Measurements from ENCODE around the gene KCNQ1OT1.

Gene KCNQ1OT1

GRCh38 chr11:2686360-2687222, 13.2 kb downstream of the KCNQ1OT1 start:
- no peak for DNase-seq (ENCODE audit: low read depth in 2 of 2)

GRCh38 chr11:2685566-2686359, 14.0 kb downstream of the KCNQ1OT1 start:
- DNase-seq (ENCODE audit: low read depth in 2 of 2), result no peak

GRCh38 chr11:2685051-2685450, 14.7 kb downstream of the KCNQ1OT1 start:
- DNase-seq (ENCODE audit: low read depth in 2 of 2), result no peak

- DNase-seq (ENCODE audit: low read depth in 2 of 2), result no peak
Observed at GRCh38 chr11:2684581-2684980, 15.2 kb downstream of the KCNQ1OT1 start.

- no peak for DNase-seq (ENCODE audit: low read depth in 2 of 2)
Observed at GRCh38 chr11:2683806-2684205, 16.0 kb downstream of the KCNQ1OT1 start.

GRCh38 chr11:2681408-2682145, 18.2 kb downstream of the KCNQ1OT1 start:
- no peak for DNase-seq (ENCODE audit: low read depth in 2 of 2)

- DNase-seq (ENCODE audit: low read depth in 2 of 2), result no peak
Observed at GRCh38 chr11:2679011-2679676, 20.6 kb downstream of the KCNQ1OT1 start.

GRCh38 chr11:2678396-2678795, 21.4 kb downstream of the KCNQ1OT1 start:
- no peak for DNase-seq (ENCODE audit: low read depth in 2 of 2)

GRCh38 chr11:2677127-2677526, 22.7 kb downstream of the KCNQ1OT1 start:
- no peak for DNase-seq (ENCODE audit: low read depth in 2 of 2)

- DNase-seq (ENCODE audit: low read depth in 2 of 2), result no peak
Observed at GRCh38 chr11:2675540-2675939, 24.3 kb downstream of the KCNQ1OT1 start.

- DNase-seq (ENCODE audit: low read depth in 2 of 2), result no peak
Observed at GRCh38 chr11:2674658-2675131, 25.1 kb downstream of the KCNQ1OT1 start.

- no peak for DNase-seq (ENCODE audit: low read depth in 2 of 2)
Observed at GRCh38 chr11:2673871-2674471, 25.8 kb downstream of the KCNQ1OT1 start.

- DNase-seq (ENCODE audit: low read depth in 2 of 2), result no peak
Observed at GRCh38 chr11:2673250-2673610, 26.6 kb downstream of the KCNQ1OT1 start.

- no peak for DNase-seq (ENCODE audit: low read depth in 2 of 2)
Observed at GRCh38 chr11:2672553-2673249, 27.1 kb downstream of the KCNQ1OT1 start.

GRCh38 chr11:2671748-2672147, 28.0 kb downstream of the KCNQ1OT1 start:
- no peak for DNase-seq (ENCODE audit: low read depth in 2 of 2)

GRCh38 chr11:2670541-2671100, 29.2 kb downstream of the KCNQ1OT1 start:
- no peak for DNase-seq (ENCODE audit: low read depth in 2 of 2)

GRCh38 chr11:2669634-2670469, 29.9 kb downstream of the KCNQ1OT1 start:
- no peak for DNase-seq (ENCODE audit: low read depth in 2 of 2)

GRCh38 chr11:2668876-2669275, 30.9 kb downstream of the KCNQ1OT1 start:
- DNase-seq (ENCODE audit: low read depth in 2 of 2), result no peak

GRCh38 chr11:2667940-2668339, 31.9 kb downstream of the KCNQ1OT1 start:
- DNase-seq (ENCODE audit: low read depth in 2 of 2), result no peak
